NOMO-1 treated with DMSO at 0.1 percent for 48 hours (cell line): ENCODE measurements around the gene NFIL3.
A peak's percentile ranks its signal among the peaks of the same experiment; 100 is the strongest.

Experiments used
- DNase-seq: peaks from one replicate; lab custom pipeline; 2025; ENCODE audit not compliant: unreplicated experiment; lab: John Stamatoyannopoulos, UW

The NFIL3 gene

GRCh38 chr9:91361291-91362050 lies 62.2 kb downstream of the NFIL3 start, which contains the start of gene AUH:
AUH (minus strand) TSS chr9:91361918; CDS start chr9:91361889, 29 bp downstream.
- DNase-seq: peak; percentile 22

- DNase-seq: no peak
These were observed 62.9 kb downstream of the NFIL3 start for GRCh38 chr9:91360551-91361290.

GRCh38 chr9:91359734-91360470 lies 63.7 kb downstream of the NFIL3 start:
- no peak for DNase-seq

DNA sequence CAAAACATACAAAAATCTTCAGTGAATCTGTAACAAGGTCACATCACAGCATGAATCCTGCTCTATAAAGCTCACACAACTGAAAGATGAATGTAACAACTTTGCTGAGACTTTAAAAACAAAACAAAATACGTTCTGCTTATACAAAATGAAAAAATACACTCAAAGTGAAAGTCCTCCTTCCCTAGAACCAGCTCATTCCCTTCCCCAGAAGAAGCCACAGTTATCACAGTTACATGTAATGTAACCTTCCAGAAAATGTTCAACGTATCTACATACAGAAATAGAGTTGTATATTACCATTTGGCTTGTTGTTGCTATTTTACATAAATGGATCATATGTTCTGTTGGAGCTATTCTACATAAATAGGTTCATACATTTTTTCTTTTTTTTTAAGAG lies 64.5 kb downstream of the NFIL3 start:
- DNase-seq: no peak
